Fibroblast of lung (primary cell): ENCODE measurements around the gene REL. TPM values are rescaled to one million over a fixed set of nuclear protein-coding genes. Genes with fewer than 3 reads are reported as not detected.

Experiments used
- DNase-seq, 2 donors: peaks; one replicate each; pipeline versions ENCODE4 v3.0.0 to v3.0.0-alpha.2; 2010; ENCODE audit warnings: low read depth in 2 of 2
- H2AFZ ChIP-seq: 2 replicates; pipeline ENCODE4 v1.5.1; 2012; ENCODE audit warnings: low read length, control low read depth, inconsistent platforms
- H3K27ac ChIP-seq: 2 replicates; pipeline ENCODE4 v1.5.1; 2011; ENCODE audit warnings: low read length, control low read depth; ENCODE audit not compliant: insufficient read depth
- H3K27me3 ChIP-seq: 2 replicates; pipeline ENCODE4 v1.5.1; 2011; ENCODE audit warnings: mild to moderate bottlenecking, low read length; ENCODE audit not compliant: control insufficient read depth, insufficient read depth
- H3K36me3 ChIP-seq: 2 replicates; pipeline ENCODE4 v1.5.1; 2011; ENCODE audit warnings: low read length; ENCODE audit not compliant: control insufficient read depth, insufficient read depth
- H3K4me1 ChIP-seq: 2 replicates; pipeline ENCODE4 v1.5.1; 2011; ENCODE audit warnings: low read length; ENCODE audit not compliant: control insufficient read depth, insufficient read depth; ENCODE audit errors: extremely low read depth
- H3K4me2 ChIP-seq: 2 replicates; pipeline ENCODE4 v1.5.1; 2011; ENCODE audit warnings: low read length, control low read depth; ENCODE audit not compliant: insufficient read depth; ENCODE audit errors: extremely low read depth
- H3K4me3 ChIP-seq, 4 experiments: fragments of 200-600 bp in 1 of 4; sonication (generic) in 1 of 4; replicated peaks in 1 of 4; 2 replicates each; pipeline ENCODE4 v1.5.1; 2011 to 2016; ENCODE audit warnings: low read length in 4 of 4, low read depth in 3 of 4, mild to moderate bottlenecking in 3 of 4, control low read depth in 2 of 4, inconsistent platforms in 1 of 4, mixed read lengths in 1 of 4; ENCODE audit not compliant: insufficient read depth in 1 of 4; ENCODE audit errors: control extremely low read depth in 1 of 4
- H3K79me2 ChIP-seq: 2 replicates; pipeline ENCODE4 v1.5.1; 2012; ENCODE audit warnings: mild to moderate bottlenecking, low read length, inconsistent platforms; ENCODE audit not compliant: control insufficient read depth, insufficient read depth
- H3K9ac ChIP-seq: 2 replicates; pipeline ENCODE4 v1.5.1; 2011; ENCODE audit warnings: mild to moderate bottlenecking, low read length, control low read depth; ENCODE audit not compliant: insufficient read depth
- H3K9me3 ChIP-seq: 2 replicates; pipeline ENCODE4 v1.5.1; 2012; ENCODE audit warnings: low read depth, low read length; ENCODE audit not compliant: control insufficient read depth, insufficient read depth
- H4K20me1 ChIP-seq: 2 replicates; pipeline ENCODE4 v1.5.1; 2011; ENCODE audit warnings: low read length; ENCODE audit not compliant: control insufficient read depth, insufficient read depth; ENCODE audit errors: extremely low read depth
- CTCF ChIP-seq, 2 donors: IDR thresholded peaks in 1 of 2; conservative IDR thresholded peaks in 1 of 2; 1 replicate in 1 of 2; 2 replicates in 1 of 2; pipeline ENCODE4 v1.5.1; 2011 to 2012; ENCODE audit warnings: low read length in 2 of 2, control low read depth in 1 of 2, inconsistent platforms in 1 of 2, low read depth in 1 of 2, mild to moderate bottlenecking in 1 of 2
- EZH2 ChIP-seq: IDR thresholded peaks from 2 replicates; pipeline ENCODE4 v1.5.1; 2012; ENCODE audit warnings: low read length, control low read depth, mild to moderate bottlenecking; ENCODE audit errors: missing control alignments
- polyA plus RNA-seq, 2 donors: library from polyadenylated mRNA; depleted of rRNA in 1 of 2; stranded (reverse) in 1 of 2; unstranded in 1 of 2; fragments of >200 nt; gene quantifications; 2 replicates each; pipeline ENCODE4 v1.2.1, GENCODE V29; 2011 to 2012; ENCODE audit warnings: missing spikeins in 1 of 2
- total RNA-seq: library from RNA; depleted of rRNA; stranded (reverse); fragments of >200 nt; gene quantifications from 2 replicates; pipeline ENCODE4 v1.2.1, GENCODE V29; 2014

Gene REL
- total and polyA plus RNA-seq, 2 donors (not counting 1 experiment from before 2014, with no cell fraction given), result 2.0 to 2.8 TPM

GRCh38 chr2:60834270-60834717 is 47.1 kb upstream of the REL start:
- Histone ChIP-seq H4K20me1 (no peaks in the 10 kb centered on the region), H2AFZ (no peak overlapping the region), H3K4me3 (no peak overlapping the region), H3K27me3 (peaks cover 11% of the 10 kb centered on the region), H3K9me3 (no peaks in the 10 kb centered on the region), H3K79me2 (no peaks in the 10 kb centered on the region), H3K4me1 (no peaks in the 10 kb centered on the region), H3K9ac (no peak overlapping the region), H3K4me2 (no peak overlapping the region), H3K36me3 (no peaks in the 10 kb centered on the region), H3K27ac (no peak overlapping the region)
- TF ChIP-seq CTCF (conservative IDR thresholded peaks at IDR 0.05 in 1 of 2, IDR thresholded peaks at IDR 0.05 in 1 of 2; ENCODE audit: low read depth in 1 of 2, low read length in 2 of 2) (no peak), EZH2 (no peak)
- no peak for DNase-seq

DNA sequence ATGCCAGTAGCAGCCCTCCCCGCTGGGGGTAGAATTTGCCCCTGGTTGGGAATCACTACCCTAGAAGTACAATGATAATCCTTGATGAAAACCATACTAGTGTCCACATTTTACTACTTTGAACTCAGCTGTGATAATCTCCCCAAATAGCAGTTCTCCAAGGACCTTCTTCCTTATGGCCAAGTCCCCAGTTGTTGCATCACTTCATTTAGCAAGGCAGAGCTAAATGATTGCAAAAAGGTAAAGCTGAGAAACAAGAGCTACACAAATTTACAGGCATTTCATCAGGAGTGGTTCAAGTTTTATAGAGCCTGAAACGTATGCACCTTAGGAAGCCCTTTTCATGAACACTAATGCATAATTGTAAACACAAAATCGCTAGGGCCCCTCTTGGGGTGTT is 44.9 kb upstream of the REL start:
- Histone ChIP-seq H3K9me3 (no peaks in the 10 kb centered on the region), H3K27me3 (peaks cover 11% of the 10 kb centered on the region)
- no peak for TF ChIP-seq CTCF (conservative IDR thresholded peaks at IDR 0.05 in 1 of 2, IDR thresholded peaks at IDR 0.05 in 1 of 2; ENCODE audit: low read depth in 1 of 2, low read length in 2 of 2)
- no peak for TF ChIP-seq EZH2

DNA sequence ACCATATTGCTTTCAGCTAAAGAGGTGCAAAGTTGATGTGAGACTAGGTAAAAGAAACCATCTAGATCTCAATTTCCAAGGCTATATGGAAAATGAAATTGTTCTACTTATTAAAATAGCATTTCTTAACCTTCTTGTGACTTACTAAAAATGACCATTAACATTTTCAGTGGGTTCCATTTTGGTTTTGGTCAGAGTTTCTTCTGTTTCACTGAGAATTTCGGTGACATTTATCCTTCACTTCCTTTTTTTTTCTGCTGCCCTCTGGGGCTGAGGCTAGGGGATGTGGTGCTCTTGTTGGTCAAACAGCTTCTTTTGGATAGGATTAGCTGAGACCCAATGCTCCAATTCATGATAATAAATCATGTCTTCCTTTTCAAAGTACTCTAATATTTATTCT is 44.3 kb upstream of the REL start:
- Histone ChIP-seq H3K27me3 (peaks cover 11% of the 10 kb centered on the region), H3K4me1 (no peaks in the 10 kb centered on the region), H3K4me2 (no peak overlapping the region), H2AFZ (no peak overlapping the region), H3K9ac (no peak overlapping the region), H3K36me3 (no peaks in the 10 kb centered on the region), H3K27ac (no peak overlapping the region), H3K79me2 (no peaks in the 10 kb centered on the region), H4K20me1 (no peaks in the 10 kb centered on the region), H3K4me3 (no peak overlapping the region), H3K9me3 (no peaks in the 10 kb centered on the region)
- DNase-seq, result no peak
- TF ChIP-seq EZH2, result no peak
- TF ChIP-seq CTCF (conservative IDR thresholded peaks at IDR 0.05 in 1 of 2, IDR thresholded peaks at IDR 0.05 in 1 of 2; ENCODE audit: low read depth in 1 of 2, low read length in 2 of 2), result no peak

More for the DNA sequence above, 44.9 kb upstream of the REL start:
- H3K9ac ChIP-seq, result no peak overlapping the region
- H3K4me3 ChIP-seq, result no peak overlapping the region
- DNase-seq, result no peak
- no peaks in the 10 kb centered on the region for H3K36me3 ChIP-seq
- H2AFZ ChIP-seq, result no peak overlapping the region
- no peak overlapping the region for H3K4me2 ChIP-seq
- H3K79me2 ChIP-seq, result no peaks in the 10 kb centered on the region
- no peaks in the 10 kb centered on the region for H3K4me1 ChIP-seq
- no peak overlapping the region for H3K27ac ChIP-seq
- no peaks in the 10 kb centered on the region for H4K20me1 ChIP-seq
